Measurements from ENCODE around the gene CCNL1. TPM values are rescaled to one million over a fixed set of nuclear protein-coding genes. Genes with fewer than 3 reads are reported as not detected.

Gene CCNL1
- polyA plus RNA-seq, 1 donor (not counting 4 experiments of a cell fraction or from before 2014, with no cell fraction given): 136 TPM

GRCh38 chr3:157152930-157153329 is 7.0 kb downstream of the CCNL1 start:
- Histone ChIP-seq H3K27ac (ENCODE audit: control insufficient read depth, insufficient read depth, low read length) (no peak overlapping the region), H3K36me3 (ENCODE audit: control insufficient read depth in 2 of 2, extremely low read depth in 1 of 2, insufficient read depth in 2 of 2, low read length in 2 of 2) (peaks cover 31 to 50% of the 10 kb centered on the region in 2 experiments), H3K9me3 (ENCODE audit: control insufficient read depth, low read depth, low read length) (no peaks in the 10 kb centered on the region), H3K9me1 (ENCODE audit: control insufficient read depth, extremely low read depth, insufficient read depth, low read length) (no peaks in the 10 kb centered on the region), H3K4me2 (ENCODE audit: control insufficient read depth, extremely low read depth, insufficient read depth, low read depth, low read length) (no peak overlapping the region), H3K79me2 (ENCODE audit: control insufficient read depth, insufficient read depth, low read length) (peaks cover 57% of the 10 kb centered on the region), H3K4me3 (ENCODE audit: control insufficient read depth in 2 of 3, extremely low read depth in 1 of 3, insufficient read depth in 2 of 3, low read depth in 1 of 3, low read length in 3 of 3) (no peak overlapping the region), H3K27me3 (ENCODE audit: control insufficient read depth, extremely low read depth, insufficient read depth, low read length) (no peaks in the 10 kb centered on the region), H2AFZ (ENCODE audit: control insufficient read depth, low read length) (no peak overlapping the region), H3K4me1 (ENCODE audit: control insufficient read depth, extremely low read depth, insufficient read depth, low read length) (peaks cover 31% of the 10 kb centered on the region), H3K9ac (ENCODE audit: control insufficient read depth, extremely low read depth, insufficient read depth, low read length) (no peak overlapping the region), H4K20me1 (ENCODE audit: control insufficient read depth, extremely low read depth, insufficient read depth, low read length) (peaks cover 19% of the 10 kb centered on the region)
- no peak for TF ChIP-seq EZH2 (IDR thresholded peaks at IDR 0.05; ENCODE audit: low read length)
- TF ChIP-seq CTCF (optimal IDR thresholded peaks at IDR 0.05 in 1 of 3, IDR thresholded peaks at IDR 0.05 in 1 of 3, conservative IDR thresholded peaks at IDR 0.05 in 1 of 3; ENCODE audit: extremely low read depth in 1 of 3, insufficient read depth in 2 of 3, low read length in 3 of 3): no peak
- FAIRE-seq (no peak), DNase-seq (ENCODE audit: low read depth, low spot score) (no peak)
- dilution Hi-C loops (cut with MboI; ENCODE audit: extremely low pct_ligation_motif_present, low sequenced_read_pairs): no loop called here

- DNase-seq (ENCODE audit: low read depth, low spot score) (no peak), FAIRE-seq (no peak)
- Histone ChIP-seq H3K27ac (ENCODE audit: control insufficient read depth, insufficient read depth, low read length) (no peak overlapping the region), H4K20me1 (ENCODE audit: control insufficient read depth, extremely low read depth, insufficient read depth, low read length) (peaks cover 17% of the 10 kb centered on the region), H3K4me2 (ENCODE audit: control insufficient read depth, extremely low read depth, insufficient read depth, low read depth, low read length) (no peak overlapping the region), H3K79me2 (ENCODE audit: control insufficient read depth, insufficient read depth, low read length) (peaks cover 52% of the 10 kb centered on the region), H3K9me1 (ENCODE audit: control insufficient read depth, extremely low read depth, insufficient read depth, low read length) (no peaks in the 10 kb centered on the region), H3K9ac (ENCODE audit: control insufficient read depth, extremely low read depth, insufficient read depth, low read length) (no peak overlapping the region), H3K27me3 (ENCODE audit: control insufficient read depth, extremely low read depth, insufficient read depth, low read length) (no peaks in the 10 kb centered on the region), H3K4me3 (ENCODE audit: control insufficient read depth in 2 of 3, extremely low read depth in 1 of 3, insufficient read depth in 2 of 3, low read depth in 1 of 3, low read length in 3 of 3) (no peak overlapping the region), H3K36me3 (ENCODE audit: control insufficient read depth in 2 of 2, extremely low read depth in 1 of 2, insufficient read depth in 2 of 2, low read length in 2 of 2) (peaks cover 31 to 48% of the 10 kb centered on the region in 2 experiments), H3K9me3 (ENCODE audit: control insufficient read depth, low read depth, low read length) (no peaks in the 10 kb centered on the region), H2AFZ (ENCODE audit: control insufficient read depth, low read length) (no peak overlapping the region), H3K4me1 (ENCODE audit: control insufficient read depth, extremely low read depth, insufficient read depth, low read length) (peaks cover 28% of the 10 kb centered on the region)
- dilution Hi-C loops (cut with MboI; ENCODE audit: extremely low pct_ligation_motif_present, low sequenced_read_pairs): no loop called here
- TF ChIP-seq CTCF (optimal IDR thresholded peaks at IDR 0.05 in 1 of 3, IDR thresholded peaks at IDR 0.05 in 1 of 3, conservative IDR thresholded peaks at IDR 0.05 in 1 of 3; ENCODE audit: extremely low read depth in 1 of 3, insufficient read depth in 2 of 3, low read length in 3 of 3) (no peak), EZH2 (IDR thresholded peaks at IDR 0.05; ENCODE audit: low read length) (no peak)
Observed at GRCh38 chr3:157152438-157152837, 7.5 kb downstream of the CCNL1 start.
